Left ventricle myocardium inferior (tissue), 1 donor: Measurements from ENCODE around the gene MRPL27. TPM values are rescaled to one million over a fixed set of nuclear protein-coding genes. Genes with fewer than 3 reads are reported as not detected.

Experiments
- DNase-seq: peaks from one replicate; pipeline ENCODE4 v3.0.0-alpha.2; 2020
- H3K27ac ChIP-seq: fragments of 200-600 bp; replicated peaks from 2 replicates; pipeline ENCODE4 v1.8.0; 2021
- H3K27me3 ChIP-seq: fragments of 200-600 bp; 2 replicates; pipeline ENCODE4 v1.8.0; 2021; ENCODE audit warnings: low read depth
- H3K36me3 ChIP-seq: fragments of 200-600 bp; 2 replicates; pipeline ENCODE4 v1.8.0; 2021
- H3K4me1 ChIP-seq: fragments of 200-600 bp; 2 replicates; pipeline ENCODE4 v1.8.0; 2021
- H3K4me3 ChIP-seq: fragments of 200-600 bp; 2 replicates; pipeline ENCODE4 v1.8.0; 2021; ENCODE audit warnings: mild to moderate bottlenecking, moderate library complexity
- H3K9me3 ChIP-seq: fragments of 200-600 bp; replicated peaks from 2 replicates; pipeline ENCODE4 v1.8.0; 2021
- intact Hi-C: fragments of 100-400 bp; cut with micrococcal nuclease; formaldehyde crosslinking; loops from one replicate; pipeline ENCODE4 v1.11.0; 2022
- total RNA-seq: library from RNA; stranded (reverse); fragmentation: NEBNext Ultra II Directional; extraction: Animal tissue kit (Norgen Biotek cat#: 25700); gene quantifications from one replicate; pipeline ENCODE4 v1.2.1, GENCODE V29; 2021
- TF ChIP-seq, protein P1 (sequence below): fragments of 200-600 bp; IDR thresholded peaks from 2 replicates; pipeline ENCODE4 v1.8.0; 2021; ENCODE audit warnings: antibody characterized with exemption, mild to moderate bottlenecking, borderline replicate concordance
- donor health status: DM: no; HTN: yes; CAD: no; lungs with severe emphysema.

Gene MRPL27
- total RNA-seq, 1 donor from 2014 or later, result 85.0 TPM

DNA sequence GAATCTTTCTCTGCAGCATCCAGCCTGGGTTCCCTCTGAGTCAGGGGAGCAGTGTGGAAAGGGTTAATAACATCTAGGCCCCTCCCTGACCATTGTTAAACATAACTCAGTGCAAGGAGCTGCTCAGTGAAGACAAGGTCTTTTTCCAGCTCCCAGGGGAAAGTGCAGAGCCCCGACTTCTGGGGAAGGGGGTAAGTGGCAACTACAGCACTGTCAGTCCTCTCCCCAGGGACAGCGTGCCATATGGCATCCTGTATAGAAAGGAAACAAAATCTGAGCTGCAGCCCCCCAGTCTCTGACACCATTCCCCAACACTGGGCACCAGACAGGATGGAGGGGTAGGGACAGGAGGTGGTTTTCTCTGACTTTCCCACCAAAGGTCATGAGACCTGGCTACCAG lies 7.8 kb downstream of the MRPL27 start:
- no peak overlapping the region for H3K4me3 ChIP-seq
- peaks cover 15% of the 10 kb centered on the region for H3K4me1 ChIP-seq
- no peak overlapping the region for H3K27ac ChIP-seq
- H3K9me3 ChIP-seq, result no peaks in the 10 kb centered on the region
- TF ChIP-seq, protein P1, sequence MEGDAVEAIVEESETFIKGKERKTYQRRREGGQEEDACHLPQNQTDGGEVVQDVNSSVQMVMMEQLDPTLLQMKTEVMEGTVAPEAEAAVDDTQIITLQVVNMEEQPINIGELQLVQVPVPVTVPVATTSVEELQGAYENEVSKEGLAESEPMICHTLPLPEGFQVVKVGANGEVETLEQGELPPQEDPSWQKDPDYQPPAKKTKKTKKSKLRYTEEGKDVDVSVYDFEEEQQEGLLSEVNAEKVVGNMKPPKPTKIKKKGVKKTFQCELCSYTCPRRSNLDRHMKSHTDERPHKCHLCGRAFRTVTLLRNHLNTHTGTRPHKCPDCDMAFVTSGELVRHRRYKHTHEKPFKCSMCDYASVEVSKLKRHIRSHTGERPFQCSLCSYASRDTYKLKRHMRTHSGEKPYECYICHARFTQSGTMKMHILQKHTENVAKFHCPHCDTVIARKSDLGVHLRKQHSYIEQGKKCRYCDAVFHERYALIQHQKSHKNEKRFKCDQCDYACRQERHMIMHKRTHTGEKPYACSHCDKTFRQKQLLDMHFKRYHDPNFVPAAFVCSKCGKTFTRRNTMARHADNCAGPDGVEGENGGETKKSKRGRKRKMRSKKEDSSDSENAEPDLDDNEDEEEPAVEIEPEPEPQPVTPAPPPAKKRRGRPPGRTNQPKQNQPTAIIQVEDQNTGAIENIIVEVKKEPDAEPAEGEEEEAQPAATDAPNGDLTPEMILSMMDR, result no peak
- H3K36me3 ChIP-seq, result peaks cover 51% of the 10 kb centered on the region
- no peak for DNase-seq
- no peaks in the 10 kb centered on the region for H3K27me3 ChIP-seq
- intact Hi-C loops, result no loop called here

DNA sequence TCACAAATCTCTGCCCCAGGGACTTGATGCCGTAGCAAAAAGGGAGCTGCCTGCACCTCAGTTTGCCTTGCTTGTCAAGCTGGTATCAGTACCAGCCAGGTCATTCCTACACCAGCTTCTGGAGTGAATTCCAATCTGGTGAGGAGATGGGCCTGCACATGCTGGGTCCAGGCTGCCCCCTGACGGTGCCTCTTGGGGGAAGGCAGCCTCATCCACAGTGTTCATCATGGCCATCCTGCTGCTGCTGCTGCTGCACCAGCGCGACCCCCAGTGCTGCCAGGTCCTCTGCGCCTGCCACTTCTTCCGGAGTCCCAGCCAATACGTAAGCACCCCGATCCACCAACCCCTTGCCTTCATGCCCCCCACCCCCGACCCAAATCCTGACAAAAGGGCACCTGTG lies 8.3 kb downstream of the MRPL27 start:
- intact Hi-C loops, result no loop called here
- TF ChIP-seq, protein P1, result no peak
- Histone ChIP-seq H3K4me1 (peaks cover 15% of the 10 kb centered on the region), H3K4me3 (no peak overlapping the region), H3K27ac (no peak overlapping the region), H3K36me3 (peaks cover 51% of the 10 kb centered on the region), H3K9me3 (no peaks in the 10 kb centered on the region), H3K27me3 (no peaks in the 10 kb centered on the region)
- no peak for DNase-seq

DNA sequence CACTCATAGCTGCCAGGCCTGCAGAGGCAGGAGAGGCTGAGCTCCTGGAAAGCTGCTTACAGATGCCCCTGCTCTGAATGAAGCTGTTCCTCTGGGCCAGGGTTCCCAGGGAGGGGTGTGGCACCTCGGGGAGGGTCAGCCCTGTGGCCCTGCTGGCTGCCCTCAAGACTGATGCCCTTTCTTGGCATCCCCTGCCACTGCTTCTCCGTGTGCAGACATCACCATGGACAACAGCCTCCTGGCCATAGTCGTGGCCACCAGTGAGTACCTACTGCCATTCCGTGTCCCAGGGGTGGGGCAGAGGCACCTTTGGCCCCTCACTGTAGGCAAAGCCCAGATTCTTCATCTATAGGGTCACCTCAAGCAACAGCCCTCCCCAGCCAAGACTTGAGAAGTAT lies 8.9 kb downstream of the MRPL27 start:
- no peak for DNase-seq
- intact Hi-C loops, result no loop called here
- TF ChIP-seq, protein P1, result no peak

DNA sequence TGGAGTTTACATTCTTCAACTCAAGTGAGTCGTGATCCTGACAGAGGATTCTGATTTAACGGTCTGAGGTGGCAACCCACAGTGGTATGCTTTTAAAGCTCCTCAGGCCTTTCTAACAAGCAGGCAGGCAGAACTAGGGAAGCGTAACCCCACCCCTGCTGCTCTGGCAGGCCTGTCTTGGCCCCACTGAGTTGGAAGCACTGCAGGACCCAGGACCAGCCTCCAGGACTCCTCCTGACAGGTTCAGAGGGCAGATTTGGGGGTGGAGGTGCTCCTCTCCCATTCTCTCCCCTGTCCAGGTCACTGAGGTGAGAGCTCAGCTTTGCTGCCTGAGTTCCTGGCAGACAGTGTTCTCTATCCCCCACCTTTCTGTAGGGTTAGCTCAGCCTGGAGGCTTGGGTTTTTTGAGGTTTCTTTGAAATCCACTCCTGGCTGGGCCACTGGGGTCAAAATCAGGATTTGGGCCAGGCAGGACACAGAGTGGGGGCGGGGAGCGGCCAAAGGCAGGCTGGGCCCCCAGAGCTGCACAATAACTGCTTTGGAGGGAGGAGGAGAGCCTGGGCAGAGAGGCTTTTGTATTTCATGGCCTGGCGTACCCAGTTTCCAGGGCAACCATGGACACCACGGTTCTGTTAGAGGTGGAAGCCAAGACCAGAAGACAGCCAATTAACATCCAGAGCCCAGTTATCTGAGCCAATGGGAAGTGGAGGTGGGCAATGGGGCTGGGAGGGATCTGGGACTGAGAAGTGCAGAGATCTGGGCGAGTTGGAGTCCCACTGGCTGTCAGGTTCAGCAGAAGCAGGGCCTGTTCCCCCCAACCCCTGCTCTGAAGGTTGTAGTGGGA lies 9.5 kb downstream of the MRPL27 start:
- intact Hi-C loops, result no loop called here

More for the DNA sequence above, 8.9 kb downstream of the MRPL27 start:
- no peaks in the 10 kb centered on the region for H3K27me3 ChIP-seq
- no peak overlapping the region for H3K4me3 ChIP-seq
- peaks cover 44% of the 10 kb centered on the region for H3K36me3 ChIP-seq
- no peak overlapping the region for H3K27ac ChIP-seq
- H3K4me1 ChIP-seq, result peaks cover 19% of the 10 kb centered on the region
- H3K9me3 ChIP-seq, result no peaks in the 10 kb centered on the region

DNA sequence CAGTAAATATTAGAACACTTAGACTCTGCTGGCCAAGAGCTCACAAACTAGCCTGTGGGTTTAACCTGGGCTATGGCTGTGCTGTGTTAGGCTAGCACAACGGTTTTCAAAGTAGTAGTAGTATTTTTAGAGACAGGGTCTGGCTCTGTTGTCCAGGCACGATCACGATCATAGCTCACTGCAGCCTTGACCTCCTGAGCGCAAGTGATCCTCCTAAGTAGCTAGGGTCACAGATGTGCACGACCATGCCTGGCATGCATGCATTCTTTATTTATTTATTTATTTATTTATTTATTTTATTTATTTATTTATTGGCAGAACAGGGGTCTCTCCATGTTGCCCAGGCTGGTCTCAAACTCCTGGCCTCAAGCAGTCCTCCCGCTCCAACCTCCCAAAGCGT lies 10.3 kb downstream of the MRPL27 start:
- no peak for DNase-seq
- no peaks in the 10 kb centered on the region for H3K9me3 ChIP-seq
- H3K27me3 ChIP-seq, result no peaks in the 10 kb centered on the region
- intact Hi-C loops, result no loop called here
- H3K4me1 ChIP-seq, result peaks cover 22% of the 10 kb centered on the region
- H3K4me3 ChIP-seq, result no peak overlapping the region
- H3K27ac ChIP-seq, result no peak overlapping the region
- TF ChIP-seq, protein P1, result no peak
- peaks cover 44% of the 10 kb centered on the region for H3K36me3 ChIP-seq

More for the DNA sequence above, 9.5 kb downstream of the MRPL27 start:
- Histone ChIP-seq H3K4me3 (no peak overlapping the region), H3K27me3 (no peaks in the 10 kb centered on the region), H3K36me3 (peaks cover 44% of the 10 kb centered on the region), H3K27ac (no peak overlapping the region), H3K9me3 (no peaks in the 10 kb centered on the region), H3K4me1 (peaks cover 22% of the 10 kb centered on the region)
- DNase-seq, result no peak
- TF ChIP-seq, protein P1, result no peak
